Measurements from ENCODE around the gene PCDHB9. TPM values are rescaled to one million over a fixed set of nuclear protein-coding genes. Genes with fewer than 3 reads are reported as not detected.
"Not testable (repeated sequence)": the region's sequence is repeated elsewhere in the genome, so short reads cannot be mapped to it uniquely, and the experiment has no call there.

The PCDHB9 gene
- total RNA-seq, 1 donor from 2014 or later: 3.1 TPM

GRCh38 chr5:141196363-141196762 lies 9.4 kb downstream of the PCDHB9 start:
- no peak for DNase-seq (ENCODE audit: low spot score)
- Mint-ChIP-seq H3K36me3 (ENCODE audit: low read depth) (peaks cover 27% of the 10 kb centered on the region), H3K27ac (ENCODE audit: unreplicated experiment) (no peak overlapping the region), H3K4me3 (ENCODE audit: unreplicated experiment) (no peak overlapping the region), H3K9me3 (ENCODE audit: low read depth) (peaks cover 70% of the 10 kb centered on the region), H3K4me1 (ENCODE audit: low read depth) (peaks cover 3% of the 10 kb centered on the region), H3K27me3 (ENCODE audit: low read depth) (no peaks in the 10 kb centered on the region)
- TF ChIP-seq CTCF (IDR thresholded peaks at IDR 0.05): no peak

- no peaks in the 10 kb centered on the region for H3K27me3 Mint-ChIP-seq (ENCODE audit: low read depth)
- peak; percentile 29 for TF ChIP-seq CTCF (IDR thresholded peaks at IDR 0.05)
- H3K4me1 Mint-ChIP-seq (ENCODE audit: low read depth): no peaks in the 10 kb centered on the region
- H3K9me3 Mint-ChIP-seq (ENCODE audit: low read depth): peaks cover 62% of the 10 kb centered on the region
- no peak for DNase-seq (ENCODE audit: low spot score)
- H3K27ac Mint-ChIP-seq (ENCODE audit: unreplicated experiment): no peak within 1 kb of the TSS
- H3K36me3 Mint-ChIP-seq (ENCODE audit: low read depth): peaks cover 23% of the 10 kb centered on the region
- no peak within 1 kb of the TSS for H3K4me3 Mint-ChIP-seq (ENCODE audit: unreplicated experiment)
Observed at GRCh38 chr5:141199359-141200235, 12.6 kb downstream of the PCDHB9 start, which contains the start of gene PCDHB11. Gene PCDHB11, plus strand, starts transcription at chr5:141199627. Its CDS starts 148 bp downstream, at chr5:141199775.

GRCh38 chr5:141201126-141201525 lies 14.2 kb downstream of the PCDHB9 start:
- not testable (repeated sequence) for H3K4me3 Mint-ChIP-seq (ENCODE audit: unreplicated experiment); DNase-seq (ENCODE audit: low spot score); H3K27ac Mint-ChIP-seq (ENCODE audit: unreplicated experiment); H3K27me3 Mint-ChIP-seq (ENCODE audit: low read depth); H3K4me1 Mint-ChIP-seq (ENCODE audit: low read depth)
- Mint-ChIP-seq H3K36me3 (ENCODE audit: low read depth) (peaks cover 24% of the 10 kb centered on the region), H3K9me3 (ENCODE audit: low read depth) (peaks cover 66% of the 10 kb centered on the region)

GRCh38 chr5:141201646-141202045 lies 14.7 kb downstream of the PCDHB9 start:
- not testable (repeated sequence) for H3K4me3 Mint-ChIP-seq (ENCODE audit: unreplicated experiment); H3K4me1 Mint-ChIP-seq (ENCODE audit: low read depth)

GRCh38 chr5:141208478-141208877 lies 21.5 kb downstream of the PCDHB9 start, which contains the start of gene PCDHB12:
Gene PCDHB12, plus strand, starts transcription at chr5:141208719. Its CDS starts 189 bp downstream, at chr5:141208908.
- Mint-ChIP-seq H3K27me3 (ENCODE audit: low read depth) (no peaks in the 10 kb centered on the region), H3K27ac (ENCODE audit: unreplicated experiment) (no peak within 1 kb of the TSS)

More at GRCh38 chr5:141201646-141202045, 14.7 kb downstream of the PCDHB9 start:
- not testable (repeated sequence) for H3K27ac Mint-ChIP-seq (ENCODE audit: unreplicated experiment); DNase-seq (ENCODE audit: low spot score); H3K27me3 Mint-ChIP-seq (ENCODE audit: low read depth)
- H3K9me3 Mint-ChIP-seq (ENCODE audit: low read depth): peaks cover 65% of the 10 kb centered on the region
- peaks cover 21% of the 10 kb centered on the region for H3K36me3 Mint-ChIP-seq (ENCODE audit: low read depth)

GRCh38 chr5:141210281-141210680 lies 23.3 kb downstream of the PCDHB9 start:
- DNase-seq (ENCODE audit: low spot score); H3K27ac Mint-ChIP-seq (ENCODE audit: unreplicated experiment); H3K4me1 Mint-ChIP-seq (ENCODE audit: low read depth); H3K27me3 Mint-ChIP-seq (ENCODE audit: low read depth); H3K4me3 Mint-ChIP-seq (ENCODE audit: unreplicated experiment): not testable (repeated sequence)
- Mint-ChIP-seq H3K9me3 (ENCODE audit: low read depth) (peaks cover 73% of the 10 kb centered on the region), H3K36me3 (ENCODE audit: low read depth) (peaks cover 18% of the 10 kb centered on the region)

More at GRCh38 chr5:141208478-141208877, 21.5 kb downstream of the PCDHB9 start, which contains the start of gene PCDHB12:
- Mint-ChIP-seq H3K36me3 (ENCODE audit: low read depth) (peaks cover 10% of the 10 kb centered on the region), H3K9me3 (ENCODE audit: low read depth) (peaks cover 68% of the 10 kb centered on the region), H3K4me3 (ENCODE audit: unreplicated experiment) (peak within 1 kb of the TSS; percentile 51), H3K4me1 (ENCODE audit: low read depth) (no peaks in the 10 kb centered on the region)
- no peak for DNase-seq (ENCODE audit: low spot score)
- TF ChIP-seq CTCF (IDR thresholded peaks at IDR 0.05): peak; percentile 16

GRCh38 chr5:141210849-141211248 lies 23.9 kb downstream of the PCDHB9 start:
- Mint-ChIP-seq H3K9me3 (ENCODE audit: low read depth) (peaks cover 70% of the 10 kb centered on the region), H3K36me3 (ENCODE audit: low read depth) (peaks cover 17% of the 10 kb centered on the region)
- not testable (repeated sequence) for DNase-seq (ENCODE audit: low spot score); H3K4me3 Mint-ChIP-seq (ENCODE audit: unreplicated experiment); H3K27ac Mint-ChIP-seq (ENCODE audit: unreplicated experiment); H3K4me1 Mint-ChIP-seq (ENCODE audit: low read depth); H3K27me3 Mint-ChIP-seq (ENCODE audit: low read depth)
